PC-9 (cell line): Measurements from ENCODE around the gene RTP5.

Experiments used
- EZH2 ChIP-seq: fragments of 200-600 bp; sonication (generic); IDR thresholded peaks from 2 replicates; pipeline ENCODE4 v1.8.0; 2017; ENCODE audit warnings: antibody characterized with exemption, low read depth
- TF ChIP-seq, protein P1 (sequence below): fragments of 200-600 bp; sonication (generic); conservative IDR thresholded peaks from 2 replicates; pipeline ENCODE4 v1.6.1; 2017; ENCODE audit warnings: mixed run types, antibody characterized with exemption, mild to moderate bottlenecking, moderate library complexity

DNA sequence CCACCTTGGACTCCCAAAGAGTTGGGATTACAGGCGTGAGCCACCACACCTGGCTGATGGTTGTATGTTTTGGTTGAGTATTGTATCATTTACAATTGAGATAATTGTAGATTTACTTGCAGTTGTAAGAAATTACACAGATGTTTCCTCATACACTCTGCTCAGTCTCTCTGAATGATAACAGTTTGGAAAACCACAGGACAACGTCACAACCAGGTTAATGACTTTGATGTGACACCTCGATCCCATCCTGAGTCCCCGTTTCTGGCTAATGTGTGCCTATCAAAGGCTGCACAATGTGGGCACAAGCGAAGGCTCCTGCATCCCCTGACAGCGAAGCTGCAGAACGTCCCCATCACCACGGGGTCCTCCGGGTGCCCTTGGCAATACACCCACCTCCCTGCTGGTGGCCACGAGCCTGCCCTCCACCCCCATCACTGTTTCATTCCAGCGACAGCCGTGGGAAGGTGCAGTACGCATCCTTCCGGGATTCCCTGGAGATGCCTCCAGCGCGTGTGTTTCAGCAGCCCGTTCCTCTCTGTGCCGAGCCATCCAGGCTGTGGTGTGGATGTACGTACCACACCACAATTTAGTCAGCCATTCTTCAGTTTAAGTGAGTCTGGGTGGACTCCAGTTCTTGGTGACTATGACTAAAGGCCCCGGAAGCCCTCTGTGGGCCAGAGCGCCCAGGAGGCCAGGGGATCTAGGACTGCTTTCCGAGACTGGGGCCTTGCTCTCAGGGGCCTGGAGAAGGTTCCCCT is 6.6 kb upstream of the RTP5 start:
- TF ChIP-seq, protein P1, sequence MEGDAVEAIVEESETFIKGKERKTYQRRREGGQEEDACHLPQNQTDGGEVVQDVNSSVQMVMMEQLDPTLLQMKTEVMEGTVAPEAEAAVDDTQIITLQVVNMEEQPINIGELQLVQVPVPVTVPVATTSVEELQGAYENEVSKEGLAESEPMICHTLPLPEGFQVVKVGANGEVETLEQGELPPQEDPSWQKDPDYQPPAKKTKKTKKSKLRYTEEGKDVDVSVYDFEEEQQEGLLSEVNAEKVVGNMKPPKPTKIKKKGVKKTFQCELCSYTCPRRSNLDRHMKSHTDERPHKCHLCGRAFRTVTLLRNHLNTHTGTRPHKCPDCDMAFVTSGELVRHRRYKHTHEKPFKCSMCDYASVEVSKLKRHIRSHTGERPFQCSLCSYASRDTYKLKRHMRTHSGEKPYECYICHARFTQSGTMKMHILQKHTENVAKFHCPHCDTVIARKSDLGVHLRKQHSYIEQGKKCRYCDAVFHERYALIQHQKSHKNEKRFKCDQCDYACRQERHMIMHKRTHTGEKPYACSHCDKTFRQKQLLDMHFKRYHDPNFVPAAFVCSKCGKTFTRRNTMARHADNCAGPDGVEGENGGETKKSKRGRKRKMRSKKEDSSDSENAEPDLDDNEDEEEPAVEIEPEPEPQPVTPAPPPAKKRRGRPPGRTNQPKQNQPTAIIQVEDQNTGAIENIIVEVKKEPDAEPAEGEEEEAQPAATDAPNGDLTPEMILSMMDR, result no peak
- no peak for TF ChIP-seq EZH2
